Measurements from ENCODE around the gene ZNF670.

ZNF670 gene

DNA sequence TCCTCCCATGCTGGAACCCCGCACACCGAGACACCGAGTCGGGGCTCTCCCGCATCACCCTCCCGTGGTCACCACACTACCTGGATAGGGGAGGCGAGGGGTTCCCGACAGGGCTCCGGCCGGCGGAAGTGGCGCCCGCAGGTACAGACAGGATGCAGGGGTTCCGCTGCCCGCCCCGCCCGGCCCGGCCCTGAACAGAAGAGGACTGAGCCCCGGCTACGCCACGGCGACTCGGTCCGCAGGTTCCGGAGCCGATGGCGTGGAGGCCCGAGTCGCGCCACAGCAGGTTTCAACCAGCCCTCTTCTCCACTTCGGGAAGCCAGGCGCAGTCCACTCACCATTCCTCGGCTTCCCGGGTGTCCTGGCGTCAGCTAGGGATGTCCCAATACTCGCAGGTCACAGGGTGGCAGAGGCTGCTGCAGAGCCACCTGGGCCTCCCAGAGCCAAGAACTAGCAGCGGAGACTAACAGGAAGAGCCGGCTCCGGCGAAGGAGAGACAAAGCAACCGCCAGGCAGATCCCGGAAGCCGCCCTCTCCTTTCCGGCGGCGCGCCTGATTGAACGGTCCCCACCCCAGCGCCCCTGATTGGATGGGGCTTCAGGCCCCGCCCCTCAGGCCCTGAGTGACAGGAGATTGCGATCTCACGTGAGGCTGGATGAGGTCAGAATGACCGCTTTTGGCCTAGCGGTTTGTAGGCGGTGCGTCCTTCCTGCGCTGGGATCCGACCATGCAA, 25.4 kb upstream of the ZNF670 start, which contains the start of gene ZNF669:
TSS of gene ZNF669 (minus strand) at position 498 of the 733 bp plus-strand sequence. CDS start at position 341, 157 bp downstream.
- peak; percentile 92 for DNase-seq (ENCODE audit: low spot score)

DNA sequence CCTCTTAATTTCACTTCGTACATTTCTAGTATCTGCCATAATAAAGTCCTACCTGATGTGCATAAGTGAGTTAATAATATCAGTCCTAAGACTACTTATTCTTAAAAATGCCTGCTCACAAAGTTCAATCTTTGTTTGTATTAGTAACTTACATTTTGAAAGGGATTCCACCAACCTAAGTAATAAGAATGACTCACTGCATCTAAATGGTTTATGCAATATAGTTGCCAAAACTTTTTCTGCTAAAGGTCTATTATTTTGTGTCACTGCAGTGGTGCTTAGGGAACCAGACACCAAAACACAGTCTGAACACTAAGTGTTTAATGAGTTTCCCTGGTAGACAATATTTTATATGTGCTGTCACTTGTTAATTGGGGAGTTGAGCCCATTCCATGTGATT, 23.8 kb upstream of the ZNF670 start:
- no peak for DNase-seq (ENCODE audit: low spot score)

GRCh38 chr1:247100676-247101279, 22.2 kb upstream of the ZNF670 start:
- no peak for DNase-seq (ENCODE audit: low spot score)

- no peak for DNase-seq (ENCODE audit: low spot score)
Measured at GRCh38 chr1:247096958-247097357, 18.3 kb upstream of the ZNF670 start.

DNA sequence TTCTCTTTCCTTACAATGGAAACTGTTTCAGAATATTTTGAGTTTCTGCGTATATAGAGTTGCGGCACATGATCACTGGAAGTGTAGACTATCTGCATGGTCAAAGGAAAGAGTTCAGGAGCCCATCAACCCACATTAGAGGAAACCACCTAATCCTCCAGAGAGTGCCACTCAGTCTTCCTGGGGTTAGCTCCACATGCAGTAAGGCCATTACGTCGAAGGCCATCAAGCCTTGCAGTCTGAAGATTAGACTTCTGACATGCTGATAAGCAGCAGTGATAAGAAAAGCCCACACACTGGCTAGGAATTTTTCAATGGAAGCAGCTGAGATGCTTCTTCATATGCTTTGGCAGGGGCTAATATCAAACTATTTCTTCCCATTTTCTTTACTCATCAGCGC, 17.9 kb upstream of the ZNF670 start:
- DNase-seq (ENCODE audit: low spot score), result no peak

GRCh38 chr1:247096112-247096511, 17.5 kb upstream of the ZNF670 start:
- no peak for DNase-seq (ENCODE audit: low spot score)

DNA sequence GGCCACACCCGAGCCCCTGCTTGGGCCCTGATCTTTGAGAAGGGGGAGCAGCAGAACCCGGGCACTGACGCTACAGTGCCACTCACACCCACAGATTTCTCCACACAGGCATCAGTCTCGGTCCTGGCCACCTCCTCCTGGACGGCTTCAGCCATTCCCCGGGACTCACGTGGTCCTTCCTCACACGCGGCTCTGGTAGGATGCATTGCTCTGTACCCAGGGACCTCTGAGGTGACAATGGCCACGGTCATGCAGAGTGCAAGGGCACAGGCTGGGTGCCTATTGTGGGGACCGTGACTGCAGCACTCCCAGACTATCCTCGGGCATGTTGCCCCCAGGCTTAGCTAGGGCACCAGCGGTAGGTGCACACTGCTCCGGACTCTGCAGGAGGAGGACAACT, 11.8 kb upstream of the ZNF670 start:
- no peak for DNase-seq (ENCODE audit: low spot score)

- no peak for DNase-seq (ENCODE audit: low spot score)
Measured at GRCh38 chr1:247089616-247090375, 11.2 kb upstream of the ZNF670 start.

- no peak for DNase-seq (ENCODE audit: low spot score)
Measured at GRCh38 chr1:247088967-247089366, 10.4 kb upstream of the ZNF670 start.

DNA sequence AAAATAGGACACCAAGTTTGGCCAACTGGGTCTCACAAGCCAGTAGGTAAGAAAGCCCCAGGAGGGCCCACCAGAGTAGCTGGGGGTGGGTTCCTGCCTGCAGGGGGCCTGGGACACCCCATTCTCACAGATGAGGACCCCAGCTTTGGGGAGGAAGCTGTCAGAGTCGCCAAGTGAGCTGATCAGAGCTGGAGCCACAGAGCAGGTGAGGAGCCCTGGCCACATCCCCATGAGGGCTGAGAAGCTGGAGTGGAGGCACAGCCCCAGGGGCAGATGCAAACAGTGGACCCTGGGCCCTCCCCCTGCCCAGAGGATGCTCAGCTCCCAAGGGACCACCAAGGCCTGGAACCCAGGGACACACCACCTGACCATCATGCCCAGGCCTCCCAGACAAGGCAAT, 8.6 kb upstream of the ZNF670 start:
- no peak for DNase-seq (ENCODE audit: low spot score)

DNA sequence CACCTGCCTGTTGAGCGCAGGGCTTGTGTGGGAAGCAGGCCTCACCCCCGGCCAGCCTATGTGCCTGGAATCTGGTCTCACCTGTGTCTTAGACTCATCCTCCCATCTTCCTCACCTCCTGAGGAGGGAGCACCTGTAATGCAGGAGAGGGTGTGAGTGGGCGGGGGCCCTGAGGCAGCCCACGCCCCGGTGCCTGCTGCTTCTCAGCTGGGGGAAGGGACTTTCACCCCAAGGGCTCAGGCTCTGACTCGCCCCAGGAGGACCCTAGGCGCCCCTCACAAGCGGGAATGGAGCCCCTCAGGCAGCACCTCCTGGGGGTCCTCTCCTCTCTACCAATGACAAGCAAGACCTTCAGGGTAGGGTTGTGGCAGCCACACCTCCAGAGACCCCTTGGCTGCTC, 6.7 kb upstream of the ZNF670 start:
- DNase-seq (ENCODE audit: low spot score), result no peak

DNA sequence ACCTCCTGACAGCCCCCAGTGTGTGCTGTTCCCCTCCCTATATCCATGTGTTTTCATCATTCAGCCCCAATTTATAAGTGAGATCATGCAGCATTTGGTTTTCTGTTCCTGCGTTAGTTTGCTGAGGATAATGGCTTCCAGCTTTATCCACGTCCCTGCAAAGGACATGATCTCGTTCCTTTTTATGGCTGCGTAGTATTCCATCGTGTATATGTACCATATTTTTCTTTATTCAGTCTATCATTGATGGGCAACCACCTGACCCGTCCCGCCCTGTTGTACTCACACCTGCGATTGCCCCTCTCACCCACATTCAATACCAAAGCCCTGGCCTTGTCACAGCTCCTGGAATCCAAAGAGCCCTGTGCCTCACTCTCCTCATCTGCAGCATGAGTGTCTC, 6.2 kb upstream of the ZNF670 start:
- no peak for DNase-seq (ENCODE audit: low spot score)

DNA sequence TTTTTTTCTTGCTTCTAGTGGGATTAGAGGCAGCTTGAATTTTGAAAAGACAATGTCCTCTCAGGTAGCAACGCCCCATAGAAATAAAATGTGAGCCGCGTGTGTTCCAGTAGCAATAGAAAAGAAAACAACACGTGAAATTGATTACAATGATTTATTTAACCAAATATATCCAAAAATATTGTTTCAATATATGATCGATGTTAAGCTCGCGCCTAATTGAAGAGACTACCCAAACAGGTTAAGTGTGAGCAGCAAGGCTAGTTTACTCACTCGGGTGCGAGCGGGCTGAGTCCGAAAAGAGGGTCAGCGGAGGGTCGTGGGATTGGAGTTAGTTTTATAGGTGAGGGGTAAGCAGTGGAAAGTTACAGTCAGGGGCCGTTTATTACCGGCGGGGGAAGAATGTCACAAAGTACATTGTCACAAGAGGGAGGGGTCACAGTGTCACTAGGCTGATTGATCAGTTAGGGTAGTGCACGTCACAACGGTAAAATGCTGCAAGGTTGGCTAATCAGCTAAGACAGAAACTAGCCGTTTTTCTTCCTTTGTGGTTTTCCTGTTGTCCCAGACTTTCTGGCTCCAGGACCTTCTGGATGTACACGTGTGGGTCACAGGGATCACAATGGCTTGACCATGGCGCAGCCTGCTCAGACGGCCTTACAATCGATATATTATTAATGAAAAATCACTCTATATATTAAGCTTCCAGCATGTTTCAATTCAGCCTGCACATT, 697 bp upstream of the ZNF670 start:
- DNase-seq (ENCODE audit: low spot score), result no peak

DNA sequence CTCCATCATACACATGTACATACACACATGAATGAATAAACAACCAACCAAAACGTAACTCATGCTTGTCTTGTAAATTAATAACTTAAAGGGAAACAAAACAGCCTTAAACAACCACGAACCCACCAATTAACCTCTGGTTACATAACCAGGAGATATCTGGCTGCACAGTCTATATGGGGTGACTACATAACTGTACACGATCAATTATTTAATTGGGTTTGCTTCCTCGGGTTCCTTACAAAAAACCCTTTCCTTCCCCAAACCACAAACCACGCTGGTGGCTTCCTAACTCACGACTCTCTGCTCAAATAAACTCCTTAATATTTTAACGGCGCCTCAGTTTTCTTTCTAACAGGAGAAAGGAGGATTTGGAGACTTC, 744 bp downstream of the ZNF670 start:
- peak; percentile 12 for DNase-seq (ENCODE audit: low spot score)

DNA sequence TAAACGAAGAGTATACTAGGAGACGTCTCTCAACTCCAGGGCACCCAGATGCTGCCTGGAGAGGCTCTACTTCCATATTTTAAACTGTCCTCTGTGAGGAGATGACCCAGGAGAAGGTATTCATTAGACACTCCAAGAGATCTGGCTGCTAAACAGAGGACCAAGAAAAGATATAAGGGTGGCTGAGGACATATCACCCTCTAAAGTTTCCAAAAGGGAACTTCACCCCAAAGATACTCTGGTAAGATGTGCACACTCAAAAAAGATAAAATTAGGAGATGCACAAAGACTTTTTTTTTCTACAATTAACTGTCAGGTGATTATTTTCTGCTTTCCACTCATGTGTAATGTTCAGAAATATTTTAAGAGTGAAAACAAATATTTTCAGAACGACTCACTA, 1.4 kb downstream of the ZNF670 start:
- no peak for DNase-seq (ENCODE audit: low spot score)

- DNase-seq (ENCODE audit: low spot score), result no peak
Measured at GRCh38 chr1:247070645-247071044, 8.0 kb downstream of the ZNF670 start.

DNA sequence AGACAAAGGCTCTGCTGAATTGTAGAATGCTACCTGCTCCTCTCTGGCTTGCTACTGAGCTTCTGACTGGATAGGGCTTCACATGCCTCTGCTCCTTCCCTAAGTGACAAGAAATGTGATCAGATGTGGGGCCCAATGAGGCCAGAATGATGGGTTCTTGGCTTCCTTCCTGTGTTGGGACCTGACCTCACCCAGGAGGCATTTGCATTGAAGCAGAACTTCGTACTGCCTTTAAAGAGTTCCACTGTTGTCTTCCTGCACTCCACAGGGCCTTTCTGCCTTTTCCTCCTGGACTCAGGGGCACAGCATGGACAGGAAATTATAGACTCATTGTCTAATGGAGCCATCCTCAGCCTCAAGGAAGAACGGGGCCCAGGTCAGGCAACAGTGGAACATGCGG, 14.3 kb downstream of the ZNF670 start:
- DNase-seq (ENCODE audit: low spot score), result no peak

DNA sequence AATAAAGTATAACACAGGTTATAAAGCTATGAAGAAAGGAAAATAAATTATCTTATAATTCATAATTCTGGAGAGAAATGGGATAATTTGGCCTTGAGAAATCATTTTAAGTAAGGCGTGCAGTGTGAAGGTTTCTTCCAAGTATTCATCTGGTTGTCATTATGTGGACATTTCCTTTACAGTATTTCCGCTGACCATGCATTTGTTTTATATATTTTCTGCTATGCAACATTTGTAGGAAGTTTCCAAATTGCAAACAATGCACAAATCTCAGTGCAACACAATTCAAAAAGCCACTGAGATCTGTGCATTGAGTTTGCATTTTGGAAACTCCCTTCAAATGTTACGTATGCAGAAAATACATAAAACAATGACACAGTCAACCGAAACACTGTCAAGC, 17.8 kb downstream of the ZNF670 start:
- no peak for DNase-seq (ENCODE audit: low spot score)

DNA sequence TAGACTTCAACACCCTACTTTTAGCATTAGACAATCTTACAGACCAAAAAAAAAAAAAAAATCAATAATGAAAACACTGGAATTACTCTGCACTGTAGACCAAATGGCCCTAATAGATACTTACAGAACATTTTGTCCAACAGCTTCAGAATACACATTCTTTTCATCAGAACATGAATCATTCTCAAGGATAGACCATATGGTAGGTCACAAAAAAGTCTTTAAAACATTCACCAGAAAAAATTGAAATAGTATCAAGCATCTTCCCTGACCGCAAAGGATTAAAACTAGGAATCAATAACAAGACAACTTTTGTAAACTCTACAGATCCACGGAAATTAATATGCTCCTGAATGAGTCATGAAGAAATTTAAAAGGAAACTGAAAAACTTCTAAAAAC, 22.5 kb downstream of the ZNF670 start:
- DNase-seq (ENCODE audit: low spot score), result no peak

DNA sequence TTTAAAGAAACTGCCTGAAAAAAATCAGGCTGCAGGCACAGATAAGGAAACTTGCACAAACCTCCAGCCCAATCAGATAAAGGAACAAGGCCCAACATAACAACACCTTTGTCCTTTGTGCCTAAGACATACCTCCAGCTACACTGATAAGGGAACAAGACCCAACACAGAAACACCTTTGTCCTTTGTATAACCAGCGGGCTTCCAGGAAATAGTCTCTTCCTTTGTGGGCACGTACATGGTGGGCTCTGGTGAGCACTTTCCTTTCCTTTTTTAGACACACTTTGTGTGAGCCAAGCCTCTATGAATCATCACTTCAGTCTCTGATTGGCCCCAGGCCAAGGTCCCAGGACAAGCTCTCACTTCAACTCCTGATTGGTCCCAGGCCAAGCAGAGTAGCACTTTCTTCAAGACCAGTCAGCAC, 23.6 kb downstream of the ZNF670 start:
- peak; percentile 65 for DNase-seq (ENCODE audit: low spot score)

DNA sequence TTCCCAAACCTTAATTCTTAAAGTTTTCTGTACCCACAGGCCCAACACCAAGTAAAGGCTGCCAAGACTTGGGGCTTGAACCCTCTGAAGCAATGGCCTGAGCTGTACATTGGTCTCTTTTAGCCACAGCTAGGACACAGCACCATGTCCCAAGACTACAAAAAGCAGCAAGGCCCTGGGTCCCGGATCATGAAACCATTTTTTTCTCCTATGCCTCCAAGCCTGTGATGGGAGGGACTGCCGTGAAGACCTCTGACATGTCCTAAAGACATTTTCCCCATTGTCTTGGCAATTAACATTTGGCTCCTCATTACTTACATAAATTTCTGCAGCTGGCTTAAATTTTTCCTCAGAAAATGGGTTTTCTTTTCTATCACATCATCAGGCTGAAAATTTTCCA, 30.9 kb downstream of the ZNF670 start:
- no peak for DNase-seq (ENCODE audit: low spot score)

DNA sequence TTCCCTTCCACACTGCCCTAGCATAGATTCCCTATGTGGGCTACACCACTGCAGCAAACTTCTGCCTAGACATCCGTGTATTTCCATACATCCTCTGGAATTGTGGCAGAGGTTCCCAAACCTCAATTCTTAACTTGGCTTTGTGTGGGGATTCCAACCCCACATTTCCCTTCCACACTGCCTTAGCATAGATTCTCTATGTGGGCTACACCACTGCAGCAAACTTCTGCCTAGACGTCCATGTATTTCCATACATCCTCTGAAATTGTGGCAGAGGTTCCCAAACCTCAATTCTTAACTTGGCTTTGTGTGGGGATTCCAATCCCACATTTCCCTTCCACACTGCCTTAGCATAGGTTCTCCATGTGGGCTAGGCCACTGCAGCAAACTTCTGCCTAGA, 31.4 kb downstream of the ZNF670 start:
- DNase-seq (ENCODE audit: low spot score), result no peak

GRCh38 chr1:247043406-247043805, 35.2 kb downstream of the ZNF670 start:
- DNase-seq (ENCODE audit: low spot score), result no peak

Data from kidney capillary endothelial cell (primary cell).